ENCODE data around the gene RUNX3. TPM values are rescaled to one million over a fixed set of nuclear protein-coding genes. Genes with fewer than 3 reads are reported as not detected.

Gene RUNX3
- total and polyA plus RNA-seq, 2 of the 8 experiments (the other 6 are each of a cell fraction or from before 2014, with no cell fraction given) = 0.62 to 0.82 TPM

DNA sequence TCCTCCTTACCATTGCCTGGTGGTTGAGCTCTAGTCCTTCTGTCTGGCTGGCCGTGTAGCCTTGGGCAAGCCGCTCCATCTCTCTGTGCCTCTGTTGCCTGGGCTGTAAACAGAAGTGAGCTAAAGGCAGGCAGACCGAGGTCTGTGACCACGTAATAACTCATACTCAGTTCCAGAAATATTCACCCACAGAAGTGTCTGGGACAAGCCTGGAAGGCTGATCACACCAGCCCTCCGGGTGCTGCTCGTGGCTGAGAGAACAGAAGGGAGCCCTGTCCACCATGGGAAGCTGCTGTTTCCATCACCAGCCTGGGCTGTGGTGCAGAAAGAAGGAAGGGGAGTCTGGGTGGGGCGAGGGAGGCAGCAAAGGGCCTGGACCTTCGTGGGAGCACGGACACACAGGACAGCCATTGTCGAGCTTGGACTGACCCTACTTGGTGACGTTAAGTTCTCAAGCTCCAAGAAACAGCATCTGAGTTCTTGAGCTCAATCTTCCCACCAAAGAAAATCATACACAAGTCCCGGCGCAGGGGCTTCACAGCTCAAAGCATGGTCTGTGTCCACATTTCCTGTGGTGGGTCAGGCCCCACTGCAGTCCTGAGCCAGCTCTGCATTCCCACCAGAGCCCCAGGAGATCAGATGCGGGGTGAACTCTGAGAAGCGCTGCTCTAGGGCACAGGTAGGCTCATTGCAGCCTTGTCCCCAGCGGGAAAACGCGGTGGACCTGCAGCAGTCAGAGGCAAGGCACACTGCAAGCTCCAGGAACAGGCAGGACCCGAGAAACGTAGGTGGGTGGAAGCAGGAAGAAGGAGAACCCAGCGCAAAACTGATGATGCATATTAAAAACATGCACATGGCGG is 61.8 kb downstream of the RUNX3 start:
- Histone ChIP-seq H2BK12ac (ENCODE audit: low read depth, low read length) (no peak overlapping the region), H2AK5ac (ENCODE audit: low read depth, low read length) (no peak overlapping the region), H2BK20ac (ENCODE audit: low read length) (no peak overlapping the region), H3K18ac (ENCODE audit: extremely low read depth, low read length) (no peak overlapping the region; the same call in 1 of the 2 replicates), H2BK15ac (ENCODE audit: low read length) (no peak overlapping the region), H4K20me1 (replicated peaks in 1 of 2; ENCODE audit: control insufficient read depth in 1 of 2, insufficient read depth in 2 of 2, low read length in 2 of 2) (no peaks in the 10 kb centered on the region), H3K56ac (replicated peaks; ENCODE audit: insufficient read length, low read depth, low read length) (no peak overlapping the region), H3K27me3 (replicated peaks in 1 of 4; ENCODE audit: control insufficient read depth in 3 of 4, extremely low read depth in 1 of 4, insufficient read depth in 3 of 4, low read length in 3 of 4) (peaks cover 0 to 3% (median 0%) of the 10 kb centered on the region in 4 experiments; a peak in 1 of 7 replicates), H4K8ac (ENCODE audit: extremely low read depth, insufficient read depth, low read length) (no peak overlapping the region), H3K36me3 (ENCODE audit: control insufficient read depth in 2 of 4, insufficient read depth in 4 of 4, low read length in 3 of 4) (no peaks in the 10 kb centered on the region), H3K79me1 (ENCODE audit: low read depth, low read length) (no peaks in the 10 kb centered on the region), H2BK5ac (ENCODE audit: low read depth, low read length) (no peak overlapping the region), H2BK120ac (replicated peaks; ENCODE audit: low read depth, low read length) (no peak overlapping the region), H3K27ac (ENCODE audit: low read depth, low read length) (no peak overlapping the region), H3K23ac (ENCODE audit: insufficient read length) (no peak overlapping the region), H3K23me2 (ENCODE audit: low read depth, low read length) (no peaks in the 10 kb centered on the region), H3K4me1 (replicated peaks in 1 of 4; ENCODE audit: control insufficient read depth in 3 of 4, insufficient read depth in 4 of 4, low read length in 3 of 4) (peaks cover 0 to 4% (median 2%) of the 10 kb centered on the region in 4 experiments; a peak in 3 of 7 replicates), H3K9ac (replicated peaks in 1 of 4; ENCODE audit: extremely low read depth in 1 of 4, low read depth in 3 of 4, low read length in 3 of 4) (no peak overlapping the region), H4K5ac (ENCODE audit: insufficient read length, low read depth, low read length) (no peak overlapping the region), H3K4me2 (ENCODE audit: insufficient read depth in 1 of 2, low read depth in 2 of 2, low read length in 2 of 2) (no peak overlapping the region), H2AFZ (ENCODE audit: low read length) (no peak overlapping the region), H3K9me3 (ENCODE audit: insufficient read depth in 2 of 2, low read depth in 1 of 2, low read length in 1 of 2) (no peaks in the 10 kb centered on the region), H4K91ac (replicated peaks; ENCODE audit: insufficient read length, low read length) (no peak overlapping the region), H3K14ac (ENCODE audit: insufficient read length) (no peak overlapping the region), H3K4ac (replicated peaks; ENCODE audit: insufficient read length, low read depth, low read length) (no peak overlapping the region), H3K4me3 (ENCODE audit: extremely low read depth in 1 of 4, insufficient read depth in 2 of 4, low read depth in 3 of 4, low read length in 4 of 4) (no peak overlapping the region), H3K79me2 (ENCODE audit: control insufficient read depth in 1 of 2, insufficient read depth in 2 of 2, low read length in 2 of 2) (no peaks in the 10 kb centered on the region)
- ChIA-PET CTCF (ENCODE audit: partially characterized antibody) (interaction anchor here (1.0 to 5.8 kb wide), 4 partner anchors 18 to 65 kb away, joined by 3 to 26 read pairs (median 12); no protein-coding TSS in a partner anchor), POLR2A (ENCODE audit: partially characterized antibody) (interaction anchor here (1.1 kb wide), 1 partner anchor 11 kb away, joined by 3 read pairs; no protein-coding TSS in a partner anchor)
- WGBS, 2 experiments (ENCODE audit: extremely low coverage in 1 of 2, insufficient coverage in 1 of 2, insufficient read length in 1 of 2, insufficient replicate concordance in 2 of 2, low coverage in 1 of 2, low lambda C conversion rate in 2 of 2, missing lambda C conversion rate in 1 of 2) = 89% methylated on average over 22 of the region's 22 CpGs; no CpG with 5 or more reads in 1 of the 2 experiments
- FAIRE-seq (no peak), DNase-seq (ENCODE audit: low read depth in 1 of 2, low spot score in 2 of 2) (no peak)
- TF ChIP-seq SRF (IDR thresholded peaks at IDR 0.05; ENCODE audit: low read depth, low read length) (no peak), TAF7 (optimal IDR thresholded peaks at IDR 0.05; ENCODE audit: borderline replicate concordance, low read depth, low read length) (no peak), ASH2L (IDR thresholded peaks at IDR 0.05; ENCODE audit: low read length) (no peak), BCL11A (IDR thresholded peaks at IDR 0.05; ENCODE audit: low read depth in 2 of 2, low read length in 2 of 2) (no peak)

Measured in H1 (cell line).